Esophagus (tissue), 2 donors: Measurements from ENCODE around the gene C12orf42. TPM values are rescaled to one million over a fixed set of nuclear protein-coding genes. Genes with fewer than 3 reads are reported as not detected.

Experiments
- H3K27ac ChIP-seq, 2 donors: one replicate each; pipeline ENCODE4 v1.5.1; 2013; ENCODE audit warnings: low read depth in 2 of 2, mild to moderate bottlenecking in 2 of 2, inconsistent platforms in 1 of 2, low read length in 1 of 2, moderate library complexity in 1 of 2
- H3K27me3 ChIP-seq, 2 donors: one replicate each; pipeline ENCODE4 v1.6.1; 2013; ENCODE audit warnings: low read length in 2 of 2, control low read depth in 1 of 2, mild to moderate bottlenecking in 1 of 2; ENCODE audit not compliant: insufficient read depth in 2 of 2, control insufficient read depth in 1 of 2
- H3K36me3 ChIP-seq, 2 donors: one replicate each; pipeline ENCODE4 v1.6.1; 2013; ENCODE audit warnings: low read length in 1 of 2; ENCODE audit not compliant: control insufficient read depth in 2 of 2, insufficient read depth in 2 of 2
- H3K4me1 ChIP-seq, 2 donors: one replicate each; pipeline ENCODE4 v1.6.1; 2013; ENCODE audit warnings: low read length in 1 of 2; ENCODE audit not compliant: control insufficient read depth in 2 of 2, insufficient read depth in 2 of 2
- H3K4me3 ChIP-seq, 2 donors: one replicate each; pipeline ENCODE4 v1.5.1; 2013; ENCODE audit warnings: low read length in 2 of 2, mild to moderate bottlenecking in 2 of 2, low read depth in 1 of 2, moderate library complexity in 1 of 2
- H3K9me3 ChIP-seq, 2 donors: one replicate each; pipeline ENCODE4 v1.6.1; 2013; ENCODE audit warnings: mild to moderate bottlenecking in 2 of 2, low read depth in 1 of 2, low read length in 1 of 2, moderate library complexity in 1 of 2; ENCODE audit not compliant: control insufficient read depth in 2 of 2, insufficient read depth in 1 of 2
- WGBS, 2 donors: extraction: QIAGEN DNeasy Blood & Tissue Kit; methylation state at CpG; one replicate each; pipeline ENCODE4 v1.1.7; 2013; 5-methylcytosine and 5-hydroxymethylcytosine counted together
- polyA plus RNA-seq, 2 donors: library from polyadenylated mRNA; stranded (reverse); fragments of 200-250 nt; gene quantifications; one replicate each; pipeline ENCODE4 v1.2.3, GENCODE V29; 2013
- donor health status: healthy with polysubstance abuse.
- donor health status: Bipolar disorder and iron deficiency.

The C12orf42 gene
- polyA plus RNA-seq, 2 donors, result not detected

DNA sequence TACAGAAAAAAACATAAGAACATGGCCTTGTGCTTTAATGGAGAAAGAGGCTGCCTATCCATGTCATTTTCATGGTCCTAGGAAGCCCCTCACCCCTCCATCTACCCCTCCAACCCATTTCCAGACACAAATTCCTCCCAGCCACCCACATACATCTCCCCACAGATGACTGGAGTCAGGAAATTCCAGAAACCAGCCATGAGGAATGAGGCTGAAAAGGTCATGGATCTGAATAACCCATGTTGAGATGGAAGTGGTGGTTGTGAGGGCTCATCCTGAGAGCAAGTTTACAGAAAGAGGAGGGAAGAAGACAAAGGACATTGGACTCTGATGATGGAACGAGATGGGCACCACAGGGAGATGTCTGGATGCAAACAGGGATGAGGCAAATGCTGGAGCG is 23.9 kb upstream of the C12orf42 start:
- Histone ChIP-seq H3K4me3 (no peak overlapping the region), H3K9me3 (no peaks in the 10 kb centered on the region), H3K27me3 (peaks cover 0 to 5% of the 10 kb centered on the region in 2 donors), H3K27ac (no peak overlapping the region), H3K4me1 (no peaks in the 10 kb centered on the region), H3K36me3 (no peaks in the 10 kb centered on the region)
- WGBS, 2 donors, result 67 to 75% methylated on average over 2 of the region's 2 CpGs

DNA sequence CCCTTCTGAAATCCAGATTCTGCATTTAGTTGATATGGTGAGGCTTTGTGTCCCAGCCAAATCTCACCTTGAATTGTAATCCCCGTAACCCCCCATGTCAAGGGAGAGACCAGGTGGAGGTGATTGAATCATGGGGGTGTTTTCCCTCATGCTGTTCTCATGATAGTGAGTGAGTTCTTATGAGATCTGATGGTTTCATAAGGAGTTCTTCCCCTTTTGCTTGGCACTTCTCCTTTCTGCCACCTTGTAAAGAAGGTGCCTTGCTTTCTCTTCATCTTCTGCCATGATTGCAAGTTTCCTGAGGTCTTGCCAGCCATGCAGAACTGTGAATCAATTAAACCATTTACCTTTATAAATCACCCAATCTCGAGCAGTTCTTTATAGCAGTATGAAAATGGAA is 23.1 kb upstream of the C12orf42 start:
- WGBS, 2 donors, result 70 to 76% methylated on average over 2 of the region's 2 CpGs

DNA sequence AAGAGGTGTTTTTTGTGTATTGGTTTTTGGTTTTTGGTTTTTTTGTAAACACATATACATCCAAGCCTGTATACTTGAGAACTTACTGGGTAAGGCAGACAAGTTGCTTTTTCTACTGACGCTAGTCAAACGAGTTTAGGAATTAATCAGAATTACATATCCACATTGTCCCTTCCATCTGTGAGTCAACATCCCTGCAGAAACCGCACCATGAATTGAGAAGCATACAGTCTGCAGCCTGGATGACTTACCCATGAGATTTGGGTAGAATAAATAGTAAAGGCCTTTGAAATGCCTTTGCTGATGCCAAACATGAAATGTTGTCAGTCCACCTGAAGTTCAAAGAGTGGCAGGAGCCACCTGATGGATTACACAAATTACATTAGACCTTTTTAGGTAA is 21.4 kb upstream of the C12orf42 start:
- Histone ChIP-seq H3K27me3 (peaks cover 0 to under 1% of the 10 kb centered on the region in 2 donors), H3K27ac (no peak overlapping the region), H3K4me3 (no peak overlapping the region), H3K4me1 (no peaks in the 10 kb centered on the region), H3K36me3 (no peaks in the 10 kb centered on the region), H3K9me3 (no peaks in the 10 kb centered on the region)
- WGBS, 2 donors, result 53 to 79% methylated on average over 3 of the region's 3 CpGs

More for the DNA sequence above, 23.1 kb upstream of the C12orf42 start:
- H3K4me1 ChIP-seq, result no peaks in the 10 kb centered on the region
- H3K36me3 ChIP-seq, result no peaks in the 10 kb centered on the region
- peaks cover 0 to 5% of the 10 kb centered on the region in 2 donors for H3K27me3 ChIP-seq
- H3K4me3 ChIP-seq, result no peak overlapping the region
- no peak overlapping the region for H3K27ac ChIP-seq
- H3K9me3 ChIP-seq, result no peaks in the 10 kb centered on the region

DNA sequence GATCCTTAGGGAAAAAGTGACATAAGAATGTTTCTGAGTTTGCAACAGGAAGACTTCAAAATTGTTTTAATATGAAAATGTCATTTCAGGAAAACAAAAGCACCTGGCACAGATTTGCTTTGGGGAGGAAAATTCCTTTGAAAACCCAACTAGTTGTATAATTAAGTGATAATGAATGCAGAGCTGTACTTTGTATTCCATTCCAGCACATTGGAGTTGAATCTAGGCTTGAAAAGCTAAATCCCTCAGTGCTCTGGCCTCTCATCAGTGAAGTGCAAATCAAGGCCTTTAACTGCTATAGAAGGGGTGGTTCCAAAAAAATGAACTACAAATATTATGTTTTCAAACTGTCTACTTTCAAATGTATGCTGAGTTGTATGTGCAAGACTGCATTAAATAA is 19.6 kb upstream of the C12orf42 start:
- Histone ChIP-seq H3K4me1 (no peaks in the 10 kb centered on the region), H3K27me3 (no peaks in the 10 kb centered on the region), H3K27ac (no peak overlapping the region), H3K36me3 (no peaks in the 10 kb centered on the region), H3K4me3 (no peak overlapping the region), H3K9me3 (no peaks in the 10 kb centered on the region)

DNA sequence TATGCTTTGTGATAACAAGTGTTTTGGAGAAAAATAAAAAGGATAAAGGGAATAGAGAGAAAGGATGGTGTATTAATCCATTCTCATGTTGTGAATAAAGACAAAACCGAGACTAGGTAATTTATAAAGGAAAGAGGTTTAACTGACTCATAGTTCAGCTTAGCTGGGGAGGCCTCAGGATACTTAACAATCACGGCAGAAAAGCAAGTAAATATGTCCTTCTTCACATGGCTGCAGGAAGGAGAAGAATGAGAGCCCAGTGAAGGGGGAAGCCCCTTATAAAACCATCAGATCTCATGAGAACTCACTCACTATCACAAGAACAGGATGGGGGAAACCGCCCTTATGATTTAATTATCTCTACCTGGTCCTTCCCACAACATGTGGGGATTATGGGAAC is 18.1 kb upstream of the C12orf42 start:
- Histone ChIP-seq H3K36me3 (no peaks in the 10 kb centered on the region), H3K9me3 (no peaks in the 10 kb centered on the region), H3K27me3 (no peaks in the 10 kb centered on the region), H3K4me1 (no peaks in the 10 kb centered on the region), H3K27ac (no peak overlapping the region), H3K4me3 (no peak overlapping the region)
- WGBS, 2 donors, result 62 to 73% methylated on average over 3 of the region's 3 CpGs

DNA sequence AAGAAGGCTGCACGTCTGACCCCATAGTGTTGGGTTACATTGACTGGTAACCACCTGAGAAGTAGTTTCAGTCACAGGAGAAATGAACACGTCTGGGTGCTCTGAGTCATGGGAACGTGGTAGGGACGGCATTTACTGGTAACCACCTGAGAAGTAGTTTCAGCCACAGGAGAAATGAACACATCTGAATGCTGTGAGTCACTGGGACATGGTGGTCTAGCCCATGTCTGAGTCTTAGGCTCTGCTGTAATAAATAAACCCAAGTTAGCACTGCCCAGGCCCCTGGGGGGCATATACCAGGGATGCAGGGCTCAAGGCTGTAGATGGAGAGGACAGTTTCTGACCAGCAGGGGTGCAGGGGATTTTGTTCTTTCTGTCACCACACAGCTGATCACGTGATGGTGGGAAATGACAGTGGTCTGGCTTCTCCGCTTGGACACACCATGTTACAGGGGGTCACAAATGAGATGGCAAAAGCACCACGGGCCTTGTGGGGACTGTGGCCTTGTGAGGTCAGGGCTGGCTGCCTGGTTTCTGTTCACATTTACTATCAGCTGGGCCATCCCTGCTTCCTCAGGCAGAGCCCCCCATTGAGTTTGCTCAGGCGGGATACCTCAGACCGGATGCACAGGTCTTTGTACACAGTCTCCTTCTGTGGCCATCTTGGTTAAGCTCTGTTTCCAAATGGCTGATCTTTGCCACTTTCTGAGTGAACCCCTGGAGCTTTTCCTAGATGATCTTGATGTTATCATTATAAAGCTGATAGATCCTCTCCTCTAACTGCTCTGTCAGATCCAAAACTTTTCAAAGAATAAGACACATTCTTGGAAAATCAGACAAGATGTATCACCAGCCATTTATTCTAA is 9.8 kb upstream of the C12orf42 start:
- Histone ChIP-seq H3K9me3 (no peaks in the 10 kb centered on the region), H3K36me3 (no peaks in the 10 kb centered on the region), H3K27me3 (no peaks in the 10 kb centered on the region), H3K4me3 (no peak overlapping the region), H3K4me1 (no peaks in the 10 kb centered on the region), H3K27ac (no peak overlapping the region)
- 70 to 76% methylated on average over 9 of the region's 9 CpGs for WGBS, 2 donors

DNA sequence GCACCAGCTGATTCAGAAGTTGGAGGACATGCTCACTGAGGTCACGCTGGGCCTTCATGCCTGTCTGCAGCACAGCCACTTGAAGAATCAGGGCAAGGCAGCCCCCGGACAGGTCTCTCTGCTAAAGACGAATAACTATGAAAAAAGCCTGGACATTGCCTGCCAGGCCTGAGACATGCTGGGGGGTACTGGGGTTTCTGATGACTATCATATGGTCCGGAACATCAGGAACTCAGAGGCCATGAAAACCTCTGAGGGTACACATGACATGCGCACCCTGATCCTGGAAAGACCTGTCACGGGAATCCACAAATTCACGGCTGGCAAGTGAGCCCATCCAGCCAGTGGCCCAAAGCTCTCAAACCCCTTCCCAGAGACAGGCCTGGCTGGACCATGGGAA is 8.8 kb upstream of the C12orf42 start:
- 90 to 94% methylated on average over 7 of the region's 7 CpGs for WGBS, 2 donors
- H3K27me3 ChIP-seq, result no peaks in the 10 kb centered on the region
- no peak overlapping the region for H3K4me3 ChIP-seq

DNA sequence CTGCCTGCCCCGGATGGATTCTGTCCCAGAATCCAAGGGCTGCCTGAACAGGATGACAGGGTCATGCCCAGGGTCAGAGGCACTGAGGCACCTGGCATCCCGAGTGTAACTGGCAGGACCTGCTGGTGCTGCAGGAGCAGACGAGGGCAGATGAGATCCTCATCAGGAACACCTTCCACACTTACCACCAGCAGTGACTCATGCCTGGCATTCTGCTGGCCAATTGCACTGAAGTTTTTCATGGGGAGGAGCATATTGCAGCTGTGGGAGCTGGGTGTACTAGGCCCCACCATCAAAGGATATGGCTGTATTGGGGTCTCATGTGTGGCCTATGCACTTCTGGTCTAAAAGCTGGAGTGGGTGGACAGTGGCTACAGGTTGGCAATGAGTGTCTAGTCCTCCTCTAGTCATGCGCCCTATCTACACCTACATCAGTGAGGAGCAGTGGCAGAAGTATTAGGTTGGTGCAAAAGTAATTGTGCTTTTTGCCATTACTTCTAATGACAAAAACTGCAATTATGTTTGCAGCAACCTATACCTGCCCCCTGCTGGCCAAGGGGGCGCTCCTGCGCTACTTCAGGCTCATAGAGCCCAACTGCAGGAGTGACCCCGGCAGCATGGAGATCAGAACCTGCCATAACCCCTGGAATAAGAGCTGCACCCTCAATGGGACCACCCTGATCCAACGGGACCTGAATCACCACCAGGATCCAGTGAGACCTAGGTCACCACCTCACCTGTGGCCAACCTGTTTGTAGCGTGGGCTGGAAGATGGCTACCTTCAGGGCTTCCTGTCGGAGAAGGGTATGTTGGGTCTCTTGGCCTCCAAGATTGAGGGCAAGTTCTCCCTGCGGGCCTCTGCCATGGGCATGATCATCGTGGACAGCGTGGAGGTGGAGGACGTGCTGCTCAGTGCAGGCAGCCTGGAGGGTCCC is 8.0 kb upstream of the C12orf42 start:
- H3K27me3 ChIP-seq, result no peaks in the 10 kb centered on the region
- 77 to 82% methylated on average over 14 of the region's 14 CpGs for WGBS, 2 donors
- H3K36me3 ChIP-seq, result no peaks in the 10 kb centered on the region
- H3K4me3 ChIP-seq, result no peak overlapping the region
- no peak overlapping the region for H3K27ac ChIP-seq
- no peaks in the 10 kb centered on the region for H3K9me3 ChIP-seq
- H3K4me1 ChIP-seq, result no peaks in the 10 kb centered on the region

More for the DNA sequence above, 8.8 kb upstream of the C12orf42 start:
- H3K27ac ChIP-seq, result no peak overlapping the region
- no peaks in the 10 kb centered on the region for H3K36me3 ChIP-seq
- no peaks in the 10 kb centered on the region for H3K4me1 ChIP-seq
- no peaks in the 10 kb centered on the region for H3K9me3 ChIP-seq

DNA sequence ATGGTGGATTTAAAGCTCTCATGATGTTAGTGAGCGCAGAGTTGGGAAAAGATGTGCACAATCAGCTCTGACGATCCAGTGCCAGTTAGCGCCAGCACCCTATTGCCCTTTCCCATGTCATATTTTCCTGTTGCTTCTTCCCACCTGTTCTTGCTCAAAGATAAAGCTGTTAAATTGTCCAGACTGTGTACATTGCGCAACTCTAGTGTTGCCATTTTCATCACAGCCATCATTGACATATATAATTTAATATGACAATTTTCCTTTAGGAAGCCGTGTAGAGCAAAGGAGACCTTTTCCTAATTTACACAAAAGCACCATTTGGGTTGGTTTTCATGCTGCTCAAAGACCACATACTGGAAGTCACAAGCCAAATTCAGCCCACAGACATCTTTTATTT is 5.7 kb upstream of the C12orf42 start:
- 88 to 89% methylated on average over 5 of the region's 5 CpGs for WGBS, 2 donors
- H3K36me3 ChIP-seq, result no peaks in the 10 kb centered on the region
- no peaks in the 10 kb centered on the region for H3K4me1 ChIP-seq
- H3K4me3 ChIP-seq, result no peak overlapping the region
- H3K9me3 ChIP-seq, result no peaks in the 10 kb centered on the region
- H3K27me3 ChIP-seq, result no peaks in the 10 kb centered on the region
- no peak overlapping the region for H3K27ac ChIP-seq
